HG03575 (cell line): Measurements from ENCODE around the gene WFDC6.

Experiments
- ATAC-seq: cut with Tn5 transposase; IDR thresholded peaks from one replicate; pipeline ENCODE4 v1.9.1; 2021; ENCODE audit not compliant: unreplicated experiment, insufficient number of reproducible peaks, low FRiP score; ENCODE audit errors: extremely low read depth

The WFDC6 gene

DNA sequence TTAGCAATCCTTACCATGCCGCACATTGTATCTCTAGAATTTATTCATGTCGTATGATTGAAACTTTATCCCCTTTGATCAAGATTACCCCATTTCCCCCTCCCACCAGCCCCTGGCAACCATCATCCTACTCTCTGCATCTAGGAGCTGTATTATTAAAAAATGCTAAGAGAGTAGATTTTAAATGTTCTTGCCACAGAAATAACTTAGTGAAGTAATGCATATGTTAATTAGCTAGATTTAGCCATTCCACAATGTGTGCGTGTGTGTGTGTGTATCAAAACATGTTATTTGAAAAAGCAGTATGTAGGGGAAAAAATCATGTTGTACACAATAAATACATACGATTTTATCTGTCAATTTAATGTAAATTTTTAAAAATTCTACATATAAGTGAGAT lies 12.0 kb downstream of the WFDC6 start:
- ATAC-seq, result no peak

DNA sequence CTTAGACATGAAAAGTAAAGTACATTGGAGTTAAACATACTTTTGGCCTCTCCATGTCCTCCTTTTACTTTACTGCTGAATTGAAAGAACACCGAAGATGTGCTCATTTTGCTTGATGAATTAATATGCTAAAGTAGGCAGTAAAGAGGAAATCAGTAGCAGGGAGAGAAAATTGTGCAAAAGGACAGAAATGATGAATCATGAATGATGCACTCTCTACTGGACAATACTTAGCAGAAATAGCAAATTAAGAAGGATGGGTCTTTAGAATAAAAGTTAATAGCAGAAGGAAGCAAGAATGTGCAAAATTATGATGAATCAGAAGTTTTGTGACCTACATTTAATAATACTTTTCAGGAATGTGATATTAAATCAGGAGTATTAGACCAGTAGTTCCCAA lies 15.5 kb downstream of the WFDC6 start:
- ATAC-seq, result no peak

DNA sequence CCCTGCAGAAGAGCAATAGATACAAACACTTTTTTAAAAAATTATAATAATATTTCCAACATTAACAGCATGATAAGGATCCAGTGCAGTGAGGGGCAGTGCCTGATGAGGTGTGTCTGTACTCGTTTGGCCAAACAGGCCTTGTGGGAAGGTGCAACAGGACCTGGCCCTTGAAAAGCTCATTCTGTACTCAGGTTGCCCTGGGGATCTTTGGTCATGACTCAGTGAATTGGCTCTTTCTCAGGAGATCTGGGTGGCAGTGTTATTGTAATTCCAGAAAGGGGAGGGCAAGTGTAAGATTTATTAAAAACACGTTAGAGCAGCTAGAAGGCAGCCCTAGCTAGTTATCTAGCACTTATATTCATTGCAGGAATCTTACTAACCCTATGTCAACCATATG lies 21.0 kb downstream of the WFDC6 start:
- ATAC-seq, result no peak

GRCh38 chr20:45515147-45515913 lies 24.0 kb downstream of the WFDC6 start, which contains the start of gene SPINT3:
TSS of gene SPINT3 (minus strand) at chr20:45515622. CDS start at chr20:45515608, 14 bp downstream.
- no peak for ATAC-seq

DNA sequence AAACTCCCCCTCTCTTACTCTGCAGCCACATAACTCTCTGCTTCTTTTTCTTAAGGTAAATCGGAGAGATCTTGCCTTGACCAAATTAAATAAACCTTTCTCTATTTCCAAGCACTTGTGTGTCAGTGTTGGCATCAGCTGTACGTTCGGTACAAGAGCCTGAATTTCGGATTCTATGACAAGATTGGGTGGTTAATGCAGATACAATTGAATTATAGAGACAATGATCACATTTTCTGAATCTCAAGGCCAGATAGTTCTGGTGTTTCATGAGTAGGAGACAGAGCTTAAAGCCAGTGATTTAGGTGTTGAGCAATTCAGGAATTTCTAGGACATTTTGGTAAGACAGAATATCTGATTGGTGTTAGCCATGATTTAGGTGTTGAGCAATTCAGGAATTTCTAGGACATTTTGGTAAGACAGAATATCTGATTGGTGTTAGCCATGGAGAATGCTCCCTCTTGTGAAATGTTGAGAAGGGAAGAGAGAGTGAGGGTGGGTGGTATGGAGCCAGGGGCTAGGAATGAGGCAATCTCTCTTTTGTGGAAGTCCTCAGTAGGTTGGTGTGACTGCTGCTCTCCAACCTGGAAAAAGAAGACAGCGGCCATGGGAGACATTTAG lies 28.9 kb downstream of the WFDC6 start:
- ATAC-seq, result no peak

DNA sequence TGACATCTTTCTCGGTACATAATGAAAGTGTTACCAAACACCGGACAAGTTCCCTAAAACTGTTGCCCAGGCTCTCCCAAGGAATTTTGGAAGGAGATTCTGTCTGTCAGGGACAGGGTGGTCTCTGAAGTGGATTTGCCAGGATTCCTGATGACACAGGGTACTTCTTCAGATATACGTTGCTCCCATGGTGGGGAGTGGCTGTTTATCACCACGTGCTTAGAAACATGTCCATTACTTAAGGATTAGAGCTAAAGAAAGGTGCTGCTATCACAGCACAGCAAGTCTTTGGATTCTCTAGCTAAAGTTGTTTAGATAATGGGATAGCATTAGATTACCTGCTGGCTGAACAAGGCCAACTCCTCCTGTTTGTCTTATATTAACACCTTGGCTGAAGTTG lies 30.2 kb downstream of the WFDC6 start:
- ATAC-seq, result no peak

DNA sequence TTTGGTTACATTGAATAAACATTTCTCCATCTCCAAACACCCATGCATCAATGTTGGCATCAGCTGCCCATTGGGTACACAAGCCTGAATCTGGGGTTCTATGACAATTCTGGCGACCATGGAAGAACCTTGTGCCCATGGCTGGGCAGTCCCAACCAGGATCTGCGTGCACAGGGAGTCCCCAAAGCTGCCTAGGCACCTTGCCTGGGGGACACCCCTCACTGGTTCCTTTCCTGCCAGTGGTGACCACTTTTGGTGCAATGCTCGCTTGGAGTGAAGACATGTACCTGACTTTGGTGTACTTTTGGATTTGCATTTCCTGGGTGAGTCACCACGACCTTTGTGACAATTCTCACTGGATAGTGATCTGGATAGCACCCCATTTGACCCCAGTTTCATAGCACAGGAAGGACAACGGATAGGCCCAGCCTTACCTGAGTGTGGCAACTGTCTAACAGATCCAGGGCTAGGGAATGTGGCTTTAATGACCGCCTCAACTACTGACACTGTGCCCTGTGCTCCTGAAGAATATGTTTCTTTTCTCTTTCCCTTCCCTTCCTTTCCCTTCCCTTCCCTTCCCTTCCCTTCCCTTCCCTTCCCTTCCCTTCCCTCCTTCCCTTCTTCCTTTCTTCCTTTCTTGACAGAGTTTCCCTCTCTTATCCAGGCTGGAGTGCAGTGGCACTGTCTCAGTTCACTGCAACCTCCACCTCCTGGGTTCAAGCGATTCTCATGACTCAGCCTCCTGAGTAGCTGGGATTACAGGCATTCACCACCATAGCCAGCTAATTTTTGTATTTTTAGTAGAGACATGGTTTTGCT lies 31.0 kb downstream of the WFDC6 start:
- no peak for ATAC-seq

- ATAC-seq, result no peak
Observed at GRCh38 chr20:45507011-45507820, 32.1 kb downstream of the WFDC6 start.

- ATAC-seq, result no peak
Observed at GRCh38 chr20:45506398-45506797, 32.9 kb downstream of the WFDC6 start.

GRCh38 chr20:45503403-45503802 lies 35.9 kb downstream of the WFDC6 start:
- ATAC-seq, result no peak

DNA sequence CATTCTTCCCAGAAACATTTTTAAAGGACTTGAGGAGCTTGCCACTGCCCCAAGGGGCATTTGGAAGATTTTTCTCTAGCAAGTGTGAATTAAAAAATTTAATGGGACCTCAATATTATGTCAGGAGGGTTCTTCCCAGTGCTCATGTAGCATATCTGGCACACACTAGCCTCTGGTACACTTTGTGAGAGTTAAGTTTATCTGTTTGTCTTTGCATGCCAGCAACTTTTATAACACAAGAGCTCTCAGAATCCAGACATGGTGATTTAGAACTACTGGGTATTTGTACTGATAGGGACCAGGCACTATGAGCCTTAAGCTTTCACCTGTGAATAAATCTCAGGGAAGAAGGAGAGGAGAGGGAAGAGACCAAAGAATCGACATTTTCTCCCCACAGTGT lies 36.7 kb downstream of the WFDC6 start:
- no peak for ATAC-seq

GRCh38 chr20:45501600-45501999 lies 37.7 kb downstream of the WFDC6 start:
- no peak for ATAC-seq

GRCh38 chr20:45500022-45500421 lies 39.3 kb downstream of the WFDC6 start:
- no peak for ATAC-seq

DNA sequence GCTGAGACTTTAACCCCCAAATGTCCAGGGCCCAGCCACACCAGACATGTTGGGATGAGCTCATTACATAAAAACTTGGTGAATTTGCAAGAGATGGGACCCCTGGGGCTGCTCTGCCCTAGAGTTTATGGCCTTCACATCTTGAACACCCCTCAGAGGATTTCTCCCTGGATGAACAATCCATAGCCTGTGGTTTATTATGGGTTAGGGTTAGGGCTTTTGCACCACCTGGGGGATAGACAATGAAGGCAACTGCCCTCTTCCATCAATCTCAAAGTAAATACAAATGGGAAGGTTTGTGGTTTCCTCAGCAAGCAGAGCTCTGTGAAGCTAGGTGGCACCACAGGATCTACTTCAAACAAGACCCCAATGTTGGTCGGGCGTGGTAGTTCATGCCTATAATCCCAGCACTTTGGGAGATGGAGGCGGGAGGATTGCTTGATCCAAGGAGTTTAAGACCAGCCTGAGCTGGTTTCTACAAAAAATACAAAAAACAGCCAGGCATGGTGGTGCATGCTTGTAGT lies 41.2 kb downstream of the WFDC6 start:
- ATAC-seq, result no peak

GRCh38 chr20:45496166-45496565 lies 43.1 kb downstream of the WFDC6 start:
- no peak for ATAC-seq

DNA sequence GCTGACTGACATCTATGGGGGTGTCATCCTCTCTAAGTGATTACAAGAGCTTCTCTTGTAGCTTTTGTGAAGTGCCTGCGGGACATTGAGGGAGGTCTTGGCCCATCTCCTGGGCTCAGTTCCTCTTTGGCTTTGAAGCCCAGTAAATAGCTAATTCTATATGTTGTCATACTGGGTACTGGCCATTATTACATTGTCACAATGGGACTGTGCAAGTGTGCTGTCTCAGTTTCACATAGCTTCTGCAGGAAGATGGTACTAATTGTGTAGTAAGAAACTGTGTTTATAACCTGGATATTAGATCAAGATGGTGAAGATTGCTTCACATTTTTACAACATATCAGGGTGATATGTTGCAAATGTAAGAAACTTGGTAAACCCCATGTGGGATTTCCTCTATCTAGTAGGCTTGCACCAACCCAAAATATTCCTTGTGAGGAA lies 43.8 kb downstream of the WFDC6 start:
- no peak for ATAC-seq

GRCh38 chr20:45489083-45489531 lies 50.2 kb downstream of the WFDC6 start:
- ATAC-seq, result no peak

- no peak for ATAC-seq
Observed at GRCh38 chr20:45487231-45487635, 52.0 kb downstream of the WFDC6 start.

DNA sequence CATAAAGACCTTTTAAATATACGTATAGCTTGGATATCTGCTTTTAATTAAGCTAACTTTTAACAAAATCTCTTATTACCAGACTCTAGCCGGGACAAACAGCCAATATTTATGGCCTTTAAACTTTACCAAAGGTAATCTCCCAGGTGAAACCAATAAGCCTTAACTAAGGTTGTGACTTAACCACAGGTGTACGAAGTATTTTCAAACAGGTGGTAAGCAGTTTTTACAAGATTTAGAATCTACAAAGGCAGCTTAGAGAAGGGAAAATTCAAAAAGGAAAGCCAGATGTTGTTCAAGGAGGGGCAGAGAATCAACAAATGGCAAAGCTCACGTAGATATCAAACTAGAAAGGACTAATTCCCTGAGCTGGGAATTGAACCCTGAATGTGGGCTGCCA lies 53.9 kb downstream of the WFDC6 start:
- ATAC-seq, result no peak
